ENCODE data around the gene C12orf54.
"Not testable (repeated sequence)": the region's sequence is repeated elsewhere in the genome, so short reads cannot be mapped to it uniquely, and the experiment has no call there.

The C12orf54 gene

GRCh38 chr12:48512855-48513254 lies 30.6 kb downstream of the C12orf54 start:
- no peak for DNase-seq

DNA sequence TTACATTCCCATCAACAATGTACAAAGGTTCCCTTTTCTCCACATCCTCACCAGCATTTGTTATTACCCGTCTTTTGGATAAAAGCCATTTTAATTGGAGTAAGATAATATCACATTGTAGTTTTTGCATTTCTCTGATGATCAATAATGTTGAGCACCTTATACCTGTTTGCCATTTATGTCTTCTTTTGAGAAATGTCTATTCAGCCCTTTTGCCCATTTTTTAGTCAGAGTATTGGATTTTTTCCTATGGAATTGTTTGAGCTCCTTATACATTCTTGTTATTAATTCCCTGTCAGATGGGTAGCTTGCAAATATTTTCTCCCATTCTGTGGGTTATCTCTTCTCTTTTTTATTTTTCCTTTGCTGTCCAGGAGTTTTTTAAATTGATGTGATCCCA lies 32.4 kb downstream of the C12orf54 start:
- DNase-seq = no peak

GRCh38 chr12:48520381-48520780 lies 38.1 kb downstream of the C12orf54 start:
- DNase-seq = not testable (repeated sequence)

GRCh38 chr12:48525332-48525731 lies 43.0 kb downstream of the C12orf54 start, which contains the start of gene OR8S1:
Gene OR8S1 (plus strand): TSS chr12:48525632. CDS start chr12:48525632, 0 bp downstream.
- DNase-seq = no peak

GRCh38 chr12:48527891-48528670 lies 45.8 kb downstream of the C12orf54 start:
- no peak for DNase-seq

GRCh38 chr12:48532601-48533000 lies 50.3 kb downstream of the C12orf54 start:
- DNase-seq = no peak

DNA sequence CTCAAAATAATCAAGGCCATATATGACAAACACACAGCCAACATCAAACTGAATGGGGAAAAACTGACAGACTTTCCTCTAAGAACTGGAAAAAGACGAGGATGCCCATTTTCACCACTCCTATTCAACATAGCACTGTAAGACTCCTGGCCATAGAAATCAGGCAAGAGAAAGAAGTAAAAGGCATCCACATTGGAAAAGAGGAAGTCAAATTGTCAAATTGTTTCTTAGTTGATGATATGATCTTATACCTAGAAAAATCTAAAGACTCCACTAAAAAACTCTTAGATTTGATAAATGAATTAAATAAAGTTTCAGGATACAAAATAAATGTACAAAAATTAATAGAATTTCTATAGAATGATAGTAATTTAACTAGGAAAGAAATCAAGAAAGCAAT lies 54.3 kb downstream of the C12orf54 start:
- DNase-seq = no peak

GRCh38 chr12:48542300-48542928 lies 60.1 kb downstream of the C12orf54 start:
- peak; percentile 70 for DNase-seq

GRCh38 chr12:48545833-48546469 lies 63.7 kb downstream of the C12orf54 start:
- DNase-seq = no peak
